Left kidney (tissue), 2 donors: ENCODE results near the gene USP32. TPM values are rescaled to one million over a fixed set of nuclear protein-coding genes. Genes with fewer than 3 reads are reported as not detected.

ENCODE experiments used
- DNase-seq: peaks from one replicate; pipeline ENCODE4 v3.0.0-alpha.2; 2013
- polyA plus RNA-seq: library from polyadenylated mRNA; unstranded; fragments of 120-200 nt; gene quantifications from one replicate; pipeline ENCODE4 v1.2.1, GENCODE V29; 2013; ENCODE audit not compliant: insufficient read length

USP32 gene
- polyA plus RNA-seq, 1 donor: 49.9 TPM

- DNase-seq: no peak
Observed at GRCh38 chr17:60173304-60173819, 218.6 kb downstream of the USP32 start.

DNA sequence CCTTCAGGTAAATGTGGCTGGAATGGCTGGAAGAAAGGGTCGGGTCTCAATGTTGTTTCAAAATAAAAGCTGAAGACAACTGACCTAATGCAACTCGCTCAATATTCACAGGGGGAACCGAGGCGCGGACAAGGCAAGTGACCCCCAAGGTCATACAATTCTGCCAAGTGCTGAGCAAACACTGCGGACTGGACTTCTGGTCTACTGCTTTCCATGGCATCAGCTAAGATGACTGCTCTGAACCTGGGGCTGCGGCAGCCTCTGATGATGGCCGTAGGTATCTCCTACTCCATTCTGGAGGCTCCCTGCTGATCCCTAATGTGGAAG is 220.2 kb downstream of the USP32 start:
- no peak for DNase-seq

DNA sequence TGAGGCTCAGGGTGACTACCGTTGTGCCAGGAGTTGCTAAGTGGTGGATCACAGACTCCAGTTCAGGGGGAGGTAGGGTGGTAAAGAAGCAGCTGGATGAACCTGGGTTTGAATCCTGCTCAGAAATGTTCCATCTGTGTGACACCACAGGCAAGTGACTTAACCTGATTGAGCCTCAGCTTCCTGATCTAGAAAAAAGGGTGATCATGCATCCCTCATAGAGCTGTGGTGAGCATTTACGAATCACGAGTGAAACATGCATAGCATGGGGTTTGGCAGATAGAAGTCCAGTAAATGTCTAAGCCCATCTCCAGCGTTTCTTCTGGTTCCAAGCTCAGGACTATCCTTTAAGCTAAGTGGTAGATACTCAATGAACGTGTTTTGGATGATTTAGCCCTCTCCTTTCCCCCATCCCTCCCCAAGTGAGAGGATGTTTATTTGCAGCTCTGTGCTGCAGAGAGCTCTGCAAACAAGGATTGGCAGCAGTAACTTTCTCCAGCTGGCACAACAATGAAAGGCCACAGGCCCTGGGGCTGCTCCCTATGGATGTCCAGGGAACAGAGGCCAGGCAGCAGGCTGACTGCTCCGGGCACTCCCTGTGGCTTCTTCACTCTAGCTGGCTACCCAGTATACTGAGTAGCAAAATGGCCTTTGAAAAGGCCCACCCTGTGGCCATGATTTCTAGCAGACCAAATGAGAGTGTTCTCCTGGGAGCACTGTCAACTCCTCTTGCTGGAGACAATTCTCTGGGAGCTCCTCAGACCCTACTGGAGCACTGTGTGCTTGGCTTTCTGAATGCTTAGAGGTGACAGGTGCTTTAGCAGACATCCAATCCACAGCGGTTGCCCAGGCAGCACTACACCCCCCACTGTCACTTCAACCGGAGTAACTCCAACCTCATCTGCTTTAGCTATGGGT is 220.8 kb downstream of the USP32 start:
- DNase-seq: no peak

- no peak for DNase-seq
Observed at GRCh38 chr17:60169921-60170817, 221.8 kb downstream of the USP32 start.

DNA sequence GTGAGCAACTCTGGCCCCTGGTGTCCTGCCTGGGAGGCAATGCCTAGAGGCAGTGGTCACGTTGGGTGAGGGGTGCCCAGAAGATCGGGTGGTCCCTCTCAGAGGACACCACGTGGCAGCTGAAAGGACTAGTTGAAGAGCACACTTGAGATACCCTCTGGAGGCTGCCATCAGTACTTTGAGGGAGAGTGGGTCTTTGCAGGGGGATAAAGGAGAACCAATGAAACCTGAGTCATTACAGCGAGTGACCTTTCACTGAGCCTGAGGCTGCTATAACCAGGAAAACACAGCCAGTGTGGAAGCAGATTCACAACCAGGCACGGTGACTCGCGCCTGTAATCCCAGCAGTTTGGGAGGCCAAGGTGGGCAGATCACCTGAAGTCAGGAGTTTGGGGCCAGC is 223.3 kb downstream of the USP32 start:
- no peak for DNase-seq

GRCh38 chr17:60167065-60167741 is 224.7 kb downstream of the USP32 start:
- DNase-seq: no peak

- no peak for DNase-seq
Observed at GRCh38 chr17:60165971-60166370, 226.0 kb downstream of the USP32 start.

GRCh38 chr17:60165223-60165622 is 226.7 kb downstream of the USP32 start:
- DNase-seq: no peak

- no peak for DNase-seq
Observed at GRCh38 chr17:60164697-60165096, 227.2 kb downstream of the USP32 start.

DNA sequence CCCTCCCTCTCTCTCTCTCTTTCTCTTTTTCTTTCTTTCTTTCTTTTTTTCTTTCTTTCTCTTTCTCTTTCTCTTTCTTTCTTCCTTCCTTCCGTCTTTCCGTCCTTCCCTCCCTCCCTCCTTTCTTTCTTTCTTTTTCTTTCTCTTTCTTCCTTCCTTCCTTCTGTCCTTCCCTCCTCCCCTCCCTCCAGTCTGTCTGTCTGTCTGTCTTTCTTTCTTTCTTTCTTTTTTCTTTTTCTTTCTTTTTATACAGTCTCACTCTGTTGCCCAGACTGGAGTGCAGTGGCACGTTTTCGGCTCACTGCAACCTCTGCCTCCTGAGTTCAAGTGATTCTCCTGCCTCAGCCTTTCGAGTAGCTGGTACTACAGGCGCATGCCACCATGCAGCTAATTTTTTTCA is 227.8 kb downstream of the USP32 start:
- no peak for DNase-seq

- no peak for DNase-seq
Observed at GRCh38 chr17:60163108-60163784, 228.7 kb downstream of the USP32 start.

GRCh38 chr17:60161598-60162330 is 230.2 kb downstream of the USP32 start:
- DNase-seq: no peak

GRCh38 chr17:60160829-60161501 is 231.0 kb downstream of the USP32 start:
- no peak for DNase-seq

- no peak for DNase-seq
Observed at GRCh38 chr17:60159479-60159866, 232.5 kb downstream of the USP32 start.

- no peak for DNase-seq
Observed at GRCh38 chr17:60158751-60159478, 233.0 kb downstream of the USP32 start.

GRCh38 chr17:60157487-60158040 is 234.4 kb downstream of the USP32 start:
- DNase-seq: no peak

- no peak for DNase-seq
Observed at GRCh38 chr17:60156746-60157145, 235.2 kb downstream of the USP32 start.

DNA sequence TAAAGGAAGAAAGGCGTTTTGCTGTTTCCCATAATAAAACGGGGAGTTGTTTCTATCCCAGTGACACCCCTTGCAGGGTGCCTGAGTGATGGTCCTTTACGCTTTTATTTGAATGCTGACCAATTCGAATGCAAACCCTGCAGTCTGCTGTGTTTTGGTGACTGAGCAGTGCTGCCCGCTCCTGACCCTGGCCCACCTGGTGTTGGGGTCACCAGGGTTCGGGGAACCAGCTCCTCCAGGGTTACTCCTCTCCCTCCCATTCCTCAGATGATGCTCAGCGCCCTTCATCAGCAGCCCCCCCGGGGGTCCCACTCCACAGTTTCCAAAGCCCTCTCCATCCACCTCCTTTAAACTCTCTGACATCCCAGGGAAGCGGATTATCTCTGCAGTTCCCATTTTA is 236.1 kb downstream of the USP32 start:
- no peak for DNase-seq

GRCh38 chr17:60155427-60155814 is 236.5 kb downstream of the USP32 start:
- no peak for DNase-seq
